Amniotic stem cell (primary cell): Measurements from ENCODE around the gene FAM168B.
"Not testable (repeated sequence)": the region's sequence is repeated elsewhere in the genome, so short reads cannot be mapped to it uniquely, and the experiment has no call there.

Experiments used
- DNase-seq: peaks from one replicate; lab custom pipeline; 2025; lab: John Stamatoyannopoulos, UW

The FAM168B gene

DNA sequence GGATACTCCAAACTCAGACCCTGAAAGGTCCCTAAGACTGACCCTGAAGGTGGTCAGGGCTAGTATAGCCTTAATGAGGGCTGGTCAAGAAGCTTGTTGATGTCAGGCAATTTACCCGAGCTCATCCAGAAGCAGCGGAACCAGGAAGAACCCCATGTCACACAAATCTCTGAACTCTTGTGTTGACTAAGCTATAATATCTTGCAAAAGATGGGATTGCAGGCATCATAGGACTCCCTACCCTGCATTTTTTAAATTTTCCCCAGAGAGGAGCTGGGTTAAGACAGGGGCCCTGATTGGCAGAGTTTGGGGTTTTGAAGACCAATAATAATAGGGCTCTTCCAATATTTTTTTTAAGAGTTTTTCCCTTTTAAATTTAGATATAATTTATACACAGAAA, 9.9 kb upstream of the FAM168B start:
- no peak for DNase-seq

DNA sequence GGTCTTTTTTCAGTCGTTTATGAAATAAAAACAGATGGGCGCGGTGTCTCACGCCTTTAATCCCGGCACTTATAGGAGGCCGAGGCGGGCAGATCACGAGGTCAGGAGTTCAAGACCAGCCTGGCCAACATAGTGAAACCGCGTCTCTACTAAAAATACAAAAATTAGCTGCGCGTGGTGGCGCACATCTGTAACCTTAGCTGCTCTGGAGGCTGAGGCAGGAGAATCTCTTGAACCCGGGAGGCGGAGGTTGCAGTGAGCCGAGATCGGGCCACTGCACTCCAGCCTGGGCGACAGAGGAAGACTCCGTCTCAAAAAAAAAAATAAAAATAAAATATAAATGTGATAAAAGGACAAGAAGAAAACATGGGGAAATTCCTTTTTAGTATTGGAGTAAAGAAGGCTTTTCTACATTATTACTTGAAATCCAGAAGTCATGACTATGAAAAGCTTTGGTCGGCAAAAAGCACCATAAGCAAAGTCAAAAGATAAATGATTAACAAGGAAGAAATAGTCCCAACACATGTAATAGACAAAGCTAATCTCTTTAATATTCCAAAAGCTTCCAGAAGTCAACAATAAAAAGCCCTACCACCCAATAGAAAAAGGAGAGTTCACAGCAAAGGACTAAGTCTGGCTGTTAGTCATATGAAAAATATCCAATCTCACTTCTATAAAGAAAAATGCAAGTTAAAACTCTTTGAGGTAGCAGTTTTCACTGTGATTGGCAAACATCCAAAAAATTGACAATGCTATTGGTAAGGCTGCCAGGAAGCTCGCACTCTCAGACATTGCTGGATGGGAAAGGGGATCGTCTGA, 1.4 kb upstream of the FAM168B start:
- no peak for DNase-seq

DNA sequence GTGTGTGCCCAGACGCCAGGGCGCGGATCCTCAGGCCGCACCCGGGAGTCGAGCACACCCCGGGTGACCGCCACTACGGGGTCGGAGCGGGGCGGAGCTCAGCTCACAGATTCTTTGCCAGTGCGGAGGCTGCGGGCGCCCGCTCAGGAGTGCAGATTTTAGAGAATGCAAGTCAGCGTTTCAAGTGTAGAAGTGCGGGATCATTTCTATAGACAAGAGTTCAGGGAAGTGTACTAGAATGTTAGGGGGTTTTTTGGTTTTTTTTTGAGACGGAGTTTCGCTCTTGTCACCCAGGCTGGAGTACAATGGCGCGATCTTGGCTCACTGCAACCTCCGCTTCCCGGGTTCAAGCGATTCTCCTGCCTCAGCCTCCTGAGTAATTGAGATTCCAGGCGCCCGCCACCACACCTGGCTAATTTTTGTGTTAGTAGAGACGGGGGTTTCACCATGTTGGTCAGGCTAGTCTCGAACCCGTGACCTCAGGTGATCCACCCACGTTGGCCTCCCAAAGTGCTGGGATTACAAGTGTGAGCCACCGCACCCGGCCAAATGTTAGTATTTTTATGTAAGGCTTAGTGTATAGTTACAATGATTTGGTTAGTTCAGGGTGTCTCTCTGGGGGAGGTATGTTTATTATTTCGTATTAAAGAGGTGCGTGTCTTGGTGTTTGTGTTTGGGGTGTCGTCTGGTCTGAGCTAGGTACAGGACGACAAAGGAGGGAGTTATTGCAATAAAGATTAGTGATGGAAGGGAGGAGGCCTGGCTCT, 619 bp upstream of the FAM168B start:
- DNase-seq, result peak; percentile 45

- DNase-seq, result no peak
These were observed 728 bp downstream of the FAM168B start for GRCh38 chr2:131092458-131093005.

DNA sequence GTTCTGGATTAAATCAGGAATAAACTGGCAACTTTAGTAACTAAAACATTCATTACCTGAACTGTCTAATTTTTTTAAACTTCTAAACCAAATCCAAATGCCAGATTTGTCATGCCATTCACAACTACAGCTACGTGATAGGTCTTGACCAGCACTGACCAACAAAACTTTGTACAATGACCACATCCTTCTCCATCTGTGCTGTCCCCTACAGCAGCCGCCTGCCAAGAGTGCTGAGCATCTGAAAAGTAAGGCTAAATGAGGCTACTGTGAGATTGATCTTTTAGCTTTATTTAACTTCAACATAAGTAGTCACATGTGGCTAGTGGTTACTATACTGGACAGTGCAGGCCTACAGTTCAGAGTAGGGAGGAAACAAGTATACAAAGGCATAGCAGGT, 7.6 kb downstream of the FAM168B start:
- no peak for DNase-seq

DNA sequence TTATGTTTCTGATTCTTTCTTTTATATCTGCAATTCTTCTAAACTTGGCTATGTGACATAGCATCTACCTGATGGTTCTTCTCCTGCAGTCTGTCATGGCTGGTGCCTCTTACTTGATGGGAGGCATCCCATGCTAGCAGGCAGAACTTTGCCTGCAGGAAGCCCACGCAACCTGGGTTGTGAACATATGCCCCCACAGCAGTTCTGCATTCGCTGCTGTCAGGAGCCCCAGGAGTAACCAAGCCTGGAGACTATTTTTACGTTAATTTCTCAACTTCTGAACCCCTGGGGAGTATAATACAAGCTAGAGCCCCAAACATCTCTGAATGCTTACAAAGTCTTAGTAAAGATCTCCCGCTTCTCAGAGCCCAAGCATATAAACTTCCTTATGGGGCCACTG, 12.1 kb downstream of the FAM168B start:
- DNase-seq, result no peak

DNA sequence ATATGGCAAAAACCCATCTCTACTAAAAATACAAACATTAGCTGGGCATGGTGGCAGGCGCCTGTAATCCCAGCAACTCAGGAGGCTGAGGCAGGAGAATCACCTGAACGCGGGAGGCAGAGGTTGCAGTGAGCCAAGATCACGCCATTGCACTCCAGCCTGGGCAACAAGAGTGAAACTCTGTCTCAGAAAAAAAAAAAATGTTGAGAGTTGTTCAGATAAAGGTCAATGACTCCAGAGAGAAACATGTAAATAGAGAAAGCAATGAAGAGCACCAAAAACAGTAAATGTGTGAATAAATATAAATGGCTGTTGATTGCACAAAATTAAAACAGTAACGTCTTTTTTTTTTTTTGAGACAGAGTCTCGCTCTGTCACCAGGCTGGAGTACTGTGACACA, 13.3 kb downstream of the FAM168B start:
- DNase-seq, result not testable (repeated sequence)

DNA sequence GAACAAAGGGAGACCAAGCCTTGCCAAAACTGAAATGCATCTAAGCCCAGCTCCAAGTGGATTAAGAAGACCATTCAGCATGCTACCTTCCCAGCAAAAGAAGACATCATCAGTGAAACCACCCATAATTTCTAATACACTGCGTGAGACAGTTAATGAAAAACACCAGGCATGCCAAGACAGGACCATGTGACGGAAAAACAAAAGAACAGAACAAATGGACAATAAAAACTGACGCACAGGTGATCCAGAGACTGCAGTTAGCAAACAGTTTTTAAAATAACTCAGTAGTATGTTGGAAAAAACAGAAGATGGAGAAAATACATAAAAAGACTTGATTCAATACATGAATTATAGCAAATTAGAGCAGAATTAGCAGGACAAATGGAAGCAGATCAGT, 15.3 kb downstream of the FAM168B start:
- no peak for DNase-seq

GRCh38 chr2:131077182-131077846, 15.9 kb downstream of the FAM168B start:
- no peak for DNase-seq

GRCh38 chr2:131076707-131077106, 16.6 kb downstream of the FAM168B start:
- DNase-seq, result no peak

GRCh38 chr2:131075578-131075977, 17.7 kb downstream of the FAM168B start:
- not testable (repeated sequence) for DNase-seq

GRCh38 chr2:131068172-131068571, 25.1 kb downstream of the FAM168B start:
- DNase-seq, result not testable (repeated sequence)

DNA sequence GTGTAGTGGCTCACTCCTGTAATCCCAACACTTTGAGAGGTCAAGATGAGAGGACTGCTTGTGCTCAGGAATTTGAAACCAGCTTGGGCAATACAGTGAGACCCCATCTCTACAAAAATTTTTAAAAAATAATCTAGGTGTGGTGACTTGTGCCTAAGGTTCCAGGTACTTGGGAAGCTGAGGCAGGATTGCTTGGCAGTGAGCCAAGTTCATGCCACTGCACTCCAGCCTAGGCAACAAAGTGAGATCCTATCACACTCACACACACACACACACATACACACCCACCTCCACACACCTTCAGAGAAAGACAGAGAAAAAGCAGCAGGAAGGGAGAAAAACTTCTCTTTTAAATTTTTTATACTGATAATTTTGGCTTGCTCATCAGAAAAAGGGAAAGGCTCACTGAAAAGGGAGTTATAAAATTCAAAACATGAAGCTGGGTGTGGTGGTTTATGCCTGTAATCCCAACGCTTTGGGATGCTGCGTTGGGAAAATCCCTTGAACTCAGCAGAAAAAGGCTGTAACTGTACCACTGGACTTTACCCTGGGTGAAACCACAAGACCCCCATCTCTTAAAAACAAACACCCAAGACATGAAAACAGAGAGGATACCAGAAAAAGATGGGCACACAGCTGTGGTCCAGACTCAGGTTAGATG, 25.7 kb downstream of the FAM168B start:
- DNase-seq, result no peak

DNA sequence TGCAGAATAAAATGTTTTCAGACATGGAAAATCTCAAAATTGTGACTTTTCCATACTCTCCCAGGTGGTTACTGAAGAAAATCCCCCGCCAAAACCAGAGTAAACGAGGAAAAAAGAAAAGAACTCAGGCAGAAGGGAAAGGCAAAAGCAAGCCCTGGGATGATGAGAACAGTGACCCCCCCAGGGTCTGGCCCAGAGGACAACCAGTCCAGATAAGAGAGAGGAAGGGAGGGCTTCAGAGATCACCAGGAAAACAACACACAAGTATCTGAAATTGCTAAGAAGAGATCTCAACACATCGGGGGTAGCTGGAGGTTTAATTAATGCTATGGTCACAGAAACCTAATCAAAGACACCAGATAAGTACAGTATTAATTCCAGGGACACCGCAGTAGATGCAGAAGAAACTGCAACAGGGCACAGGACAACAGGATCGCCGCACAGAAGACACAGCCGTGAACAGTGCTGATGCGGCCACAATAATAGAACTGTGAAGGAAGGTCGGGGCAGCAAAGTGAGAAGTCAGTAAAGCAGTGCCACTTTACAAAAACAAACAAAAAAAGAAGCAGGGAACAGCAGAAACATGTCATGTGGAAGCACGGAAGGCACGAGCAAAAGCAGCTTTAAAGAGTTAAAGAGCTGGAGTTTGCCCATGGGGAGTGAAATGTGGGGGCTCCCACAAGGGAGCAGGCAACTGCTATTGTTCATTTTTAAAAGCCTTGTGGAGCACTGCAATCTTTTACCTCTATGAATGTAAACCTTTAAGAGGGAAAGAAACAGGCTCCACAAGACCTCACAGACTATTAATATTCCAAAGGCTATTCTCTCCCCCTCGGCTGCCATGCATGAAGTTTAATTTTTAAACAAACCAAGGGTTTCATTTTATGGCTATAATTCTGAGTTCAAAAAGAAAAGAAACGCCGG, 28.4 kb downstream of the FAM168B start:
- DNase-seq, result no peak

- no peak for DNase-seq
These were observed 29.6 kb downstream of the FAM168B start for GRCh38 chr2:131063501-131064283.

GRCh38 chr2:131058920-131059319, 34.3 kb downstream of the FAM168B start:
- DNase-seq, result no peak

GRCh38 chr2:131058214-131058843, 34.9 kb downstream of the FAM168B start:
- no peak for DNase-seq

GRCh38 chr2:131056932-131057287, 36.4 kb downstream of the FAM168B start:
- DNase-seq, result no peak

- DNase-seq, result no peak
These were observed 36.9 kb downstream of the FAM168B start for GRCh38 chr2:131056204-131056931.
